IPS-15b (cell line): ENCODE measurements around the gene S100A10.
A peak's percentile ranks its signal among the peaks of the same experiment; 100 is the strongest.

Experiments used
- H3K27me3 ChIP-seq: one replicate; pipeline ENCODE4 v1.6.1; 2013; ENCODE audit warnings: low read length; ENCODE audit not compliant: control insufficient read depth, insufficient read depth
- H3K36me3 ChIP-seq: one replicate; pipeline ENCODE4 v1.6.1; 2013; ENCODE audit warnings: low read length; ENCODE audit not compliant: control insufficient read depth, insufficient read depth
- H3K4me1 ChIP-seq: one replicate; pipeline ENCODE4 v1.6.1; 2013; ENCODE audit warnings: mild to moderate bottlenecking, low read length; ENCODE audit not compliant: control insufficient read depth, insufficient read depth
- H3K4me3 ChIP-seq: one replicate; pipeline ENCODE4 v1.5.1; 2013; ENCODE audit warnings: low read depth, low read length
- H3K9ac ChIP-seq: one replicate; pipeline ENCODE4 v1.6.1; 2013; ENCODE audit warnings: low read depth, mild to moderate bottlenecking, low read length
- H3K9me3 ChIP-seq: one replicate; pipeline ENCODE4 v1.6.1; 2013; ENCODE audit warnings: mild to moderate bottlenecking, low read length; ENCODE audit not compliant: control insufficient read depth, insufficient read depth

The S100A10 gene, protein sequence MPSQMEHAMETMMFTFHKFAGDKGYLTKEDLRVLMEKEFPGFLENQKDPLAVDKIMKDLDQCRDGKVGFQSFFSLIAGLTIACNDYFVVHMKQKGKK

DNA sequence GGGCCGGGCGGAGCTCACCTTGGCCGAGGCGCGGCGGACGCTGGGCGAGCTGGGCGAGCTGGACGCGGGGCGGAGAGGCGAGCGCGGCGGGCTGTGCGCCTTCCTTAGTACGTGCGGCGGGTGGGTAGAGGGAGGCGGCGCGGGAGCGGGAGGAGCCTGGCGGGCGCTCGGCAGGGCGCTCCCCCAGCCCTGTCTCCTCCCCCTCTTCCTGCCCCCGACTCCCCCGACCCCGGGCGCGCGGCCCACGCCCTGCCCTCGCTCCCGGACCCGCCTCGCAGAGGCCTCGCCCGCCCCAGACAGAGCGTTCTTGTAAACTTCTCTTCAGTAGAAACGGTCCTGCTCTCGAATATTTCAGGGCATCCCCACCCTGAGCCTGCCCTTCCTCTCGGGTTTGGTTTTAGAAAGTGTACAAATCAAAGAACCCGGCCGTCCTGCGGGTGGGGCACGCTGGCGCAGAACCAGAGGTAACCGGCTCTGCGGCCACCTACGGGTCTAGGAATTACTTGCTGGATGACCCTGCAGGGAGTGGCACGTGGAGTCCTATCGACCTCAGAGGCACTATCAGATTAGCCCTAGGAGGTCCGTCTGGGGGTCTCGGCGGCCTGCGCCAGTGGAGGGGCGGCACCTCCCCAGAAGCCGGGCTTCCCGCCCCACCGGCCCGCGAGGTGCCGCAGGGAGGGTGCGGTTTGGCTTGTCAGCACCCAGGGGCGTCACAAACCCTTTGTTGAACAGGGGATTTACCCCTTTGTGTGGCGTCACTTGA, at the start of gene S100A10:
Gene S100A10 (minus strand): TSS at position 126 of the 763 bp plus-strand sequence. CDS start 7,629 bp downstream, outside the sequence.
- Histone ChIP-seq H3K9ac (peak within 1 kb of the TSS; percentile 68), H3K4me1 (peaks cover 18% of the 10 kb centered on the region), H3K36me3 (no peaks in the 10 kb centered on the region), H3K4me3 (peak within 1 kb of the TSS; percentile 95), H3K9me3 (no peaks in the 10 kb centered on the region), H3K27me3 (no peaks in the 10 kb centered on the region)

DNA sequence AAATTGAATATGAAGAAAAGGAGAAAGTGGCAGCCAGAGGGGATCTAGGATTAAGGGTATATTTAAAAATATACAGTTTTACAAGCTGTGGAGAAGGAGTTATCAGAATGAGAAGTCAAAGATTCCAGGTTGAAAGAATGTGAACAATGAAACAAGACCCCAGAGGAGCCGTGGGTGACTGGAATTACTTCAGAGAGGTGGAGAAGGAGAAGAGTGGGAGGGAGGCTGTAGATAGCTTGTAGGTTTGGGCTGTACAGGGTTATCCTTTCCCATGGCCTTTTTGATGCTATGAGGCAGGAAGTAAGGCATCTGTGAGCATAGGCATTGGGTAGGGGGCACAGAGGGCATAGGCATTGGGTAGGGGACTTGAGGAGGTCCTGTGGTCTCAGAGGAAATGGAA, 48.4 kb upstream of the S100A10 start:
- Histone ChIP-seq H3K9me3 (no peaks in the 10 kb centered on the region), H3K36me3 (no peaks in the 10 kb centered on the region), H3K4me1 (peaks cover 19% of the 10 kb centered on the region), H3K4me3 (no peak overlapping the region), H3K27me3 (peaks cover 27% of the 10 kb centered on the region), H3K9ac (no peak overlapping the region)

DNA sequence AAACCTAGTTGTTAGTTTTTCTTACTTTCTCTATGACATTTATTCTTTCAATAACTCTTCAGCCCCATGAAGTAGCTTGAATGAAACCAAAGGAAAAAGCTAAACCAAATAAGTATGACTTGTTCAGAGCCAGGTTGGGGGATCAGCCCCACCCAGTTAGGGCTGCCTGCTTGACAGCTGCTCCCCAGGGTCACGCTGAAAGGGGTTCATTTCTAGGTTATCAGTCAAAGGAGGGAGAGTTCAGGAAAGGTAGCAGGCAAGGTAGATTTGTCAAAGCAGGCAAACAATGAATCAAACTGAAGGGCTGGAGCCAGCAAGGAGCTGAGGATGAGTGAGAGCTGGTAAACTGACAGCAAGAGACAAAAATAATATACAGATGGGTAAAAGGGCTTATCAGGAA, 46.2 kb upstream of the S100A10 start:
- H3K36me3 ChIP-seq, result no peaks in the 10 kb centered on the region
- H3K4me1 ChIP-seq, result peaks cover 22% of the 10 kb centered on the region
- H3K27me3 ChIP-seq, result peaks cover 27% of the 10 kb centered on the region
- H3K9ac ChIP-seq, result no peak overlapping the region
- no peak overlapping the region for H3K4me3 ChIP-seq
- no peaks in the 10 kb centered on the region for H3K9me3 ChIP-seq

DNA sequence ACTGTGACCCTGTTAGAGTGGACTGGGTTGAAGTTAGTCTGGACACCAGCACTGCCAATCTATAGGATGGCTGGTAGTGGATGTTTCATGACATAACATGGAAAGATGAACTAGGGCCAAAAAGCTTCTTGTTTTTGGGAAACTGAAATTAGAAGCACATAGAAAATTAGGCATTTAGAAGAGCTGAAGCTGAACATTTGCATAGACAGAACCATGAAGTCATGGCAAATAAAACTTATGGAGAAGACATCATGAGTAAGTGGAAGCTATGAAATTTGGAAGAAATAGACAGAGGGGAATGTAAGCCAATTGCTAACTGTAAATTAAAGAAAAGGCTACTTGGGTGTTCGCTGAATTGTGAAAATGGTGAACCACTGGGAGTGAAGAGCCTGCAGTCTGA, 45.8 kb upstream of the S100A10 start:
- peaks cover 20% of the 10 kb centered on the region for H3K4me1 ChIP-seq

DNA sequence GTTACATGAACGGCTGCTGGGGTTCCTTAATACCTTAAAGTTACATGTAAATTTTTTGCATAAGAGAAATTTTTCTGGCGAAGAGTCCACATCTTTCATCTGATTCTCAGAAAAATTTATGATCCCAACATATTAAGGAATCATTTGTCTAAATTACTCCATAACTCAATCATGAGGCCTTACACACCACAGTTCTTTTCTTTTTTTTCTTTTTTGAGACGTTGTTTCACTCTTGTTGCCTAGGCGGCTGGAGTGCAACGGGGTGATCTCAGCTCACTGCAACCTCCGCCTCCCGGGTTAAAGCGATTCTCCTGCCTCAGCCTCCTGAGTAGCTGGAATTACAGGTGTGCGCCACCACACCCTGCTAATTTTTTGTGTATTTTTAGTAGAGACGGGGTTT, 45.2 kb upstream of the S100A10 start:
- Histone ChIP-seq H3K9me3 (no peaks in the 10 kb centered on the region), H3K27me3 (peaks cover 27% of the 10 kb centered on the region), H3K36me3 (no peaks in the 10 kb centered on the region), H3K4me3 (no peak overlapping the region), H3K9ac (no peak overlapping the region), H3K4me1 (peaks cover 15% of the 10 kb centered on the region)

More for the DNA sequence above, 45.8 kb upstream of the S100A10 start:
- no peaks in the 10 kb centered on the region for H3K9me3 ChIP-seq
- H3K36me3 ChIP-seq, result no peaks in the 10 kb centered on the region
- no peak overlapping the region for H3K4me3 ChIP-seq
- H3K9ac ChIP-seq, result no peak overlapping the region
- peaks cover 27% of the 10 kb centered on the region for H3K27me3 ChIP-seq

DNA sequence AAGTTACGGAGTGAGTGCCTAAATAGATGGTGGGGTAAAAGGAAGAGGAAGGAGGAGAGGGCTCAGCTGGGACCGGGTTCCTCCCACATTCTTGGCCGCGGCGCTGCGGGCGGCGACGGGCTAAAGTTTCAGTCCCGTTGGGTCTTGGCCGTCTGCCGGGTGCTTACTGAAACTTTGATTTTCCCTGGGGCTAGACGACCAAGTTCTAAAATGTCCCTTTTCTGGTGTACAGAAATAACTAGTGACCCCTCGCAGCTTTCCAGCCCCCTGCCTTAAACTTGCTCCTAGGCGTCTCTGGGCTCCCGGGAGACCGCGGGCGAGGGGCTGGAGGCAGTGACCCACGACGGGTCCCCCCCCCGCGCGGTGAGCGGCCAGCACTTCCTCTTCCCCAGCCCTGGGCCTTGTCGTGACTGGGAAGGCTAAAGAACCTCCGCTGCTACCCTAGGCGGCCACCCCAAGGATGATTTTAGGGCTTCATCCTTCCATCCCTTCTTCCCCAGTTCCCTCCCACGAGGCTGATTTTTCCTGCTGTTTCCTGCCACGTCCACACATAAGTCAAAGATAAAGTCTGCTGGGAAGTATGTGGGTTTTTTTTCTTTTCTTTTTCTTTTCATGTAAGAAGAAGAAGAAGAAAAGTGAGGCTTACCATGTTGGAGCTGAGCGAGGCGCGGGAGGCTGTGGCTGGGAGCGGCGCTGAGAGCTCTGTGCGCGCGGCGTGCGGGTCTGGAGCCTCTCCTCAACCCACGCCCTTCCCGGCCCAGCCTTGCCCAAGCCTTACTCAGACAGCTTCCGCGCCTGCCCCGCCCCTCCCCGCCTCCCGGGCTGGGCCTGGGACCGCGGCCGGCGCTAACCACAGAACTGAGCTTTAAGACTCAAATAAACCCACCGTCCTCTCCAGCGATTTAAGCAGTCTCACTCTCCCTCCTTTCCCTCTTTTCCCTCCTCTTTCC, 42.9 kb upstream of the S100A10 start, which contains the start of gene S100A11:
Gene S100A11 (minus strand): TSS at position 738 of the 950 bp plus-strand sequence. CDS start 89 bp downstream, at position 649.
- Histone ChIP-seq H3K4me3 (peak within 1 kb of the TSS; percentile 69), H3K36me3 (peaks cover 6% of the 10 kb centered on the region), H3K9ac (no peak within 1 kb of the TSS), H3K4me1 (peaks cover 9% of the 10 kb centered on the region), H3K27me3 (peaks cover 16% of the 10 kb centered on the region), H3K9me3 (no peaks in the 10 kb centered on the region)

DNA sequence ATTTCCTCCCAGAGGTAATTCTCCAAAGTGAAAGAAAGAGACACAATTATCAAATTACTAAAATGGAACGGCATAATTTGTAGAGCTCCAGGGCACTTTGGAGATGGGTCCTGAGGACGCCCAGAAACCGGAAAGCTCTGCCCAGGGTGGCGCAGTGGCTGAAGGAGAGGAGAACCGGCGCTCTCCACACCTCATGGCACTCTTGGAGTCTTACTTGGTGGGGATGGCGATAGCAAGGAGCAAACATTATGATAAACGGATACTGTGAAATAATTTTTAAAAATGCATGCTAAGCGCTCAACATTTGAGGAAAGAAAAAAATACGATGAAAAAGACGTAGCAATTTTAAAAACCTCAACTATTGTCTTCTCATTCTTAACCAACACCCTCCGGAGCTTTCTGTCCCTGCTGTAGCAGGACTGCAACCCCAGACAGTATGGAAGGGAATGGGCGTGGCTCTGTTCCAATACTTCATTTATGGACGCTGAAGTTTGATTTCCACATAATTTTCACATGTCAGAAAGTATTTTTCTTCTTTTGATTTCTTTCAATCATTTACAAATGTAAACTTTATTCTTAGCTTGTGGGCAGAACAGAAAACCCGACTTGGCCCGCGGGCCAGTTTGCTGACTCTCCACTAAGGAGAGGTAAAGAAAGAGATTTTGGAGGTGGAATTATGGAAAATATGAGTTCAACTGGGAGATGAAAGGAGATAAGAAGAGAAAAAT, 42.0 kb upstream of the S100A10 start:
- peaks cover 7% of the 10 kb centered on the region for H3K27me3 ChIP-seq
- peak overlapping the region; percentile 69 for H3K4me3 ChIP-seq
- no peak overlapping the region for H3K9ac ChIP-seq
- H3K4me1 ChIP-seq, result peaks cover 9% of the 10 kb centered on the region
- H3K9me3 ChIP-seq, result no peaks in the 10 kb centered on the region
- H3K36me3 ChIP-seq, result peaks cover 6% of the 10 kb centered on the region

DNA sequence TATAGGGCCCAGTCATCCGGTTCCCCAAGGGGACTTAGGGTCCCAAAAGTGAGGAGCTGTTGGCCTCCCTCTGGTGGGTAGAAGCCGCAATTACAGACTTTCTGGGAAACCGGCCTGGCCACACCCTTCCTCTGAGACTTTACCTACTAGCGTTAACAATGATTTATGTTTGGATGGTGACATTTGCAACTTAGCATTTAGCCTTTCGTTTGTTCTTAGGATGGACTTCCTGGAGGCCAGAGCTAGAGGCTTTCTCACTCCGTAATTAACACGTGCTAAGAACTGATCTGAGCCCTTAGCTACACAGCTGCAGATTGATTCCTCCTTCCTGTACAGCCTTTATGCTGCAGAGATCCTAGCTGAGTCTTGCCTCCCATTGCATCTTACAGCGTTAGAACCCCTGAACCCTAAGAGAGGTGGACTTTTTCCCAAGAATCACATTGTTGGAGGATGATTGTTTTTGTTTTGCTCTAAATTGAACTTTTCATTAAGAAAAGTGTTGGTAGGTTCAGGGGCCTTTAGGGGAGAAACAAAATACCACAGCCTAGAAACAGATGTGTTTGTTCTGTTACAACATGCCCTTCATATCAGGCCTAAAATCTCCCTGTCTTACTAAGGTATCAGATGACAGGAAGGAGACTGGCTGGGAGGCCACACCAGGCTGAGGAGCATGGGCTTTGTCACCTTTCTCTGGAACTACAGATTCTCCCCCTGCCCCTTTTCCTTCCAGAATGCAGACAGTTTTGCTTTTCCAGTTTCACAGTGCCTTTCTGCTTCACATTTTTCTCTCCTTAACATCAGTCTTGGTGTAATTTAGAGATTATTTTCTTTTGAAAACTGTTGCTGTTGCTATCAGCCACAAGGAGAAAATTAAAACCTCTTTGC, 41.2 kb upstream of the S100A10 start:
- Histone ChIP-seq H3K27me3 (peaks cover under 1% of the 10 kb centered on the region), H3K36me3 (peaks cover 6% of the 10 kb centered on the region), H3K9me3 (no peaks in the 10 kb centered on the region), H3K4me1 (peaks cover 9% of the 10 kb centered on the region), H3K9ac (peak overlapping the region; percentile 5), H3K4me3 (peak overlapping the region; percentile 69)

DNA sequence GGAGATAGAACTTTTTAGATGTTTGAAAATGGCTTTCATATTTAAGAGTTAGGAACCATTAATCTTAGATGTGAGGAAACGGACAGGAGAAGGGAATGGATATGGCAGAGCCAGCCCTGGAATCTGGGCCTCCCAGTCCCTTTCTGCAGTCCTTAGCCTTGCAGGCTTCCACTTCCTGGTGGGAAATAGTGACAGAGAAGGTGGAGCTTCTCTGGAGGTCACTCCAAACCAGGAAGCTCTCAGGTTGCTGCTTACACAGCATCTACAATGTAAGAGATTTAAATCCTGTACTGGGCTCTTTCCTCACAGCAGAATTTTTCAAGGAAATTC, 40.6 kb upstream of the S100A10 start:
- peaks cover 9% of the 10 kb centered on the region for H3K4me1 ChIP-seq
- H3K9ac ChIP-seq, result no peak overlapping the region
- no peak overlapping the region for H3K4me3 ChIP-seq

DNA sequence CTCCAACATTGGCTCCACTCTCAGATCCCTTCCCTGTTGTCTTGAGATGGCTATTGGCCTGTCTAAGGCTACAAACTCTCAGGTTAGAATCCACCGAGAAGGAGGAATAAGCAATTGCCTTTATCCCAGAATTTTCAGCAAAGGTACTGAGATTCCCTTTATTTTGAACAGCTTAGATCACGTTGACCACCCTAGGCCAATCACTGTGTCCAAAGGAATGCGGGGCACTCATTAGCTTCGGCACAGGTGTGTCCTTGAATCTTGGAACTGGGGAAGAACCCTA, 36.2 kb upstream of the S100A10 start:
- Histone ChIP-seq H3K36me3 (peaks cover 6% of the 10 kb centered on the region), H3K4me3 (no peak overlapping the region), H3K9me3 (no peaks in the 10 kb centered on the region), H3K4me1 (peaks cover 3% of the 10 kb centered on the region), H3K9ac (no peak overlapping the region), H3K27me3 (no peaks in the 10 kb centered on the region)

More for the DNA sequence above, 40.6 kb upstream of the S100A10 start:
- Histone ChIP-seq H3K27me3 (no peaks in the 10 kb centered on the region), H3K9me3 (no peaks in the 10 kb centered on the region), H3K36me3 (peaks cover 6% of the 10 kb centered on the region)
